NT2/D1 (cell line): ENCODE measurements around the gene SPPL3.

Experiments
- YY1 ChIP-seq: IDR thresholded peaks from 2 replicates; pipeline ENCODE4 v1.6.1; 2011; ENCODE audit not compliant: insufficient read length, insufficient read depth
- ZNF274 ChIP-seq: IDR thresholded peaks from 2 replicates; pipeline ENCODE4 v1.6.1; 2011; ENCODE audit warnings: mild to moderate bottlenecking, low read depth, low read length

DNA sequence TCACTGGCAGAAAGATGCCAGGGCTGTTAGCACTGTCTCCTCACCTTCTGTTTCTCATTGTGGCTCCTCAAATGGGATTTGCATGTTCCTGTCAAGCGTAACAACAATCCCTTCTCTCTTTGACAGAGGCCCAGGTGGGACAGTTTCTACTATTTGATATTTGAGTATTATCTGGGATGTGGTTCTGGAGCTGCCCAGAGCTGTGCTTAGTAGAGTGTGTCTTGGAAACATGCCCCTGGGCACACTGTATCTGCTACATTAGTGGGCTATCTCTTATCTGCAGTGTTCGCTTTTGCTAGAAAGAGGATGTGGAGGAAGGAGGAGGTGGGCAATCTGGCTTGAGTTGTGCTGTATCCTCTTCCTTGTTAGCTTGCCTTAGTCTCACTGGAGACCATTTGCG, 182.3 kb downstream of the SPPL3 start:
- no peak for TF ChIP-seq YY1
- no peak for TF ChIP-seq ZNF274
